HepG2 (cell line): Measurements from ENCODE around the gene MAP1LC3B. TPM values are rescaled to one million over a fixed set of nuclear protein-coding genes. Genes with fewer than 3 reads are reported as not detected.

Experiments used
- ATAC-seq: fragments of 200-7000 bp; cut with Tn5 transposase; 3 replicates; pipeline ENCODE4 v1.9.1; 2020; ENCODE audit warnings: mild to moderate bottlenecking, moderate library complexity
- BruUV-seq: library from RNA; stranded (reverse); fragments of 400-500 nt; replicated peaks from 2 replicates; lab custom pipeline; 2021; lab: Mats Ljungman, UMichigan
- CTCF ChIA-PET: fragments of 300-600 bp; formaldehyde crosslinking; extraction: SDS; loops from one replicate; lab custom pipeline; 2021; ENCODE audit warnings: low total read pairs, inconsistent platforms, low intra/inter-chr PET ratio; lab: Yijun Ruan, JAX
- POLR2A ChIA-PET: fragments of 350-600 bp; sonication (Branson Sonifier 250); formaldehyde crosslinking; loops from one replicate; lab custom pipeline; 2020; ENCODE audit warnings: antibody characterized with exemption, inconsistent platforms; lab: Yijun Ruan, JAX
- DNase-seq: peaks from one replicate; pipeline ENCODE4 v3.0.0-alpha.2; 2015; ENCODE audit warnings: low spot score
- FAIRE-seq: peaks from 3 replicates; lab custom pipeline; 2011; peaks lifted over from hg19 to GRCh38; lab: Jason Lieb, UNC
- H2AFZ ChIP-seq: one replicate; pipeline ENCODE4 v1.6.1; 2011; ENCODE audit warnings: low read length, inconsistent platforms
- H3K27ac ChIP-seq: fragments of 300-600 bp; 3 replicates; pipeline ENCODE4 v1.8.0; 2011; ENCODE audit warnings: mixed run types, mild to moderate bottlenecking, mixed read lengths, low read length, inconsistent platforms; ENCODE audit not compliant: insufficient read depth; ENCODE audit errors: extremely low read length
- H3K27me3 ChIP-seq, 2 experiments: fragments of 200-600 bp in 1 of 2; 2 replicates in 1 of 2; 3 replicates in 1 of 2; pipeline versions ENCODE4 v1.6.0 to v1.8.0; 2011; ENCODE audit warnings: low read length in 2 of 2, mild to moderate bottlenecking in 2 of 2, moderate library complexity in 2 of 2, inconsistent platforms in 1 of 2; ENCODE audit not compliant: insufficient read depth in 2 of 2, control insufficient read depth in 1 of 2
- H3K36me3 ChIP-seq, 2 experiments: fragments of 200-600 bp in 1 of 2; replicated peaks in 1 of 2; 2 replicates in 1 of 2; 3 replicates in 1 of 2; pipeline versions ENCODE4 v1.5.1 to v1.8.0; 2011; ENCODE audit warnings: low read length in 2 of 2, inconsistent platforms in 1 of 2; ENCODE audit not compliant: insufficient read depth in 2 of 2, control insufficient read depth in 1 of 2
- H3K4me1 ChIP-seq: 2 replicates; pipeline ENCODE4 v1.5.1; 2012; ENCODE audit warnings: low read length, inconsistent platforms; ENCODE audit not compliant: insufficient read depth
- H3K4me2 ChIP-seq: 2 replicates; pipeline ENCODE4 v1.6.0; 2011; ENCODE audit warnings: low read depth, low read length, inconsistent platforms
- H3K4me3 ChIP-seq, 3 experiments: fragments of 200-600 bp in 1 of 3; sonication (generic), shearing (Covaris generic) in 1 of 3; replicated peaks in 1 of 3; 2 replicates each; pipeline ENCODE4 v1.5.1; 2011 to 2016; ENCODE audit warnings: low read length in 3 of 3, inconsistent platforms in 2 of 3, low read depth in 2 of 3, mild to moderate bottlenecking in 2 of 3, control low read depth in 1 of 3, mixed read lengths in 1 of 3; ENCODE audit not compliant: insufficient read depth in 1 of 3
- H3K79me2 ChIP-seq: one replicate; pipeline ENCODE4 v1.6.1; 2011; ENCODE audit warnings: low read length, inconsistent platforms; ENCODE audit not compliant: insufficient read depth
- H3K9ac ChIP-seq: 2 replicates; pipeline ENCODE4 v1.6.0; 2011; ENCODE audit warnings: mild to moderate bottlenecking, low read depth, low read length, inconsistent platforms; ENCODE audit not compliant: insufficient read depth
- H3K9me3 ChIP-seq: 2 replicates; pipeline ENCODE4 v1.5.1; 2012; ENCODE audit warnings: mild to moderate bottlenecking, low read length
- H4K20me1 ChIP-seq: 2 replicates; pipeline ENCODE4 v1.6.0; 2011; ENCODE audit warnings: inconsistent platforms, mild to moderate bottlenecking, low read length, moderate library complexity; ENCODE audit not compliant: insufficient read depth
- LRRFIP1 ChIP-seq: sonication (generic); formaldehyde crosslinking; conservative IDR thresholded peaks from 2 replicates; pipeline ENCODE4 v1.4.0; 2020; ENCODE audit warnings: missing genetic modification reagents
- NCOA5 ChIP-seq: sonication (generic); formaldehyde crosslinking; IDR thresholded peaks from 2 replicates; pipeline ENCODE4 v1.4.0; 2020; ENCODE audit warnings: missing genetic modification reagents
- NFE2 ChIP-seq: sonication (generic); formaldehyde crosslinking; IDR thresholded peaks from 2 replicates; pipeline ENCODE4 v1.4.0; 2020; ENCODE audit warnings: missing genetic modification reagents
- NR2F2 ChIP-seq: IDR thresholded peaks from 2 replicates; pipeline ENCODE4 v1.6.1; 2012; ENCODE audit warnings: low read depth, inconsistent platforms, borderline replicate concordance
- POLR2A ChIP-seq, 2 experiments: IDR thresholded peaks; 2 replicates each; pipeline ENCODE4 v1.6.1; 2011; ENCODE audit warnings: low read depth in 2 of 2, low read length in 2 of 2, mild to moderate bottlenecking in 1 of 2, moderate library complexity in 1 of 2; ENCODE audit not compliant: insufficient read depth in 1 of 2
- RBM22 ChIP-seq: fragments of 200-400 bp; formaldehyde crosslinking; optimal IDR thresholded peaks from 2 replicates; pipeline ENCODE3; 2017; ENCODE audit warnings: mild to moderate bottlenecking, low read length, moderate library complexity
- RFX1 ChIP-seq: fragments of 450-650 bp; IDR thresholded peaks from 2 replicates; pipeline ENCODE4 v1.6.1; 2017
- SMYD3 ChIP-seq: sonication (generic); formaldehyde crosslinking; IDR thresholded peaks from 2 replicates; pipeline ENCODE4 v1.8.1; 2023; ENCODE audit warnings: mild to moderate bottlenecking, missing genetic modification reagents
- ZNF235 ChIP-seq: sonication (generic); formaldehyde crosslinking; IDR thresholded peaks from 2 replicates; pipeline ENCODE4 v1.8.1; 2023; ENCODE audit warnings: mild to moderate bottlenecking, missing genetic modification reagents, borderline replicate concordance
- ZSCAN21 ChIP-seq: sonication (generic); formaldehyde crosslinking; IDR thresholded peaks from 2 replicates; pipeline ENCODE4 v1.8.0; 2022; ENCODE audit warnings: mild to moderate bottlenecking, missing genetic modification reagents, moderate library complexity, borderline replicate concordance
- WGBS: methylation state at CpG from one replicate; pipeline ENCODE4 v1.1.6; 2017; ENCODE audit warnings: low lambda C conversion rate; 5-methylcytosine and 5-hydroxymethylcytosine counted together
- in situ Hi-C: cut with HindIII; loops from 2 replicates; pipeline ENCODE4 v1.10.0; 2017; ENCODE audit warnings: low pct_unique_long_range_greater_than_20kb; ENCODE audit not compliant: extremely low pct_ligation_motif_present
- intact Hi-C: fragments of 100-400 bp; cut with micrococcal nuclease; formaldehyde crosslinking; loops from one replicate; pipeline ENCODE4 v1.10.0; 2022; ENCODE audit not compliant: unreplicated experiment
- polyA plus RNA-seq, 8 experiments: library from polyadenylated mRNA; depleted of rRNA in 3 of 8; stranded (reverse) in 7 of 8; unstranded in 1 of 8; fragments of >200 nt; fragmentation: Illumina TruSeq in 4 of 8; extraction: Trizol in 4 of 8; gene quantifications; 2 replicates each; pipeline versions ENCODE4 v1.2.1 to v1.2.3, GENCODE V29; 2011 to 2016; ENCODE audit warnings: low read depth in 4 of 8, missing spikeins in 1 of 8, mixed read lengths in 1 of 8; ENCODE audit not compliant: insufficient read depth in 1 of 8
- total RNA-seq, 5 experiments: library from RNA; depleted of rRNA; stranded (reverse); fragments of >200 nt; fragmentation: Illumina TruSeq; extraction: Trizol; gene quantifications; 2 replicates each; pipeline ENCODE4 v1.2.3, GENCODE V29; 2016; ENCODE audit warnings: low read depth in 1 of 5

MAP1LC3B gene
- total and polyA plus RNA-seq, 2 of the 13 experiments (the other 11 are each of a cell fraction or from before 2014, with no cell fraction given): 15.7 to 37.4 TPM

GRCh38 chr16:87372305-87372704 is 19.8 kb upstream of the MAP1LC3B start:
- peaks cover 85% of the 10 kb centered on the region for H3K4me1 ChIP-seq
- no peak overlapping the region for H3K4me3 ChIP-seq
- intact Hi-C loops: no loop called here
- no peak for TF ChIP-seq NCOA5 (CRISPR knock-in tag)
- no peak for TF ChIP-seq RFX1
- TF ChIP-seq POLR2A (IDR thresholded peaks at IDR 0.05; ENCODE audit: insufficient read depth in 1 of 2, low read depth in 2 of 2, low read length in 2 of 2): peak in 1 of 2 experiments; percentile 22; a peak in 2 of 4 replicates
- TF ChIP-seq RBM22: peak; percentile 60
- no peak for TF ChIP-seq NR2F2
- no peak for TF ChIP-seq LRRFIP1 (CRISPR knock-in tag)
- TF ChIP-seq ZNF235: no peak
- TF ChIP-seq SMYD3: no peak
- TF ChIP-seq NFE2 (CRISPR knock-in tag): no peak
- 0 out of 2 replicates have a peak, but pooled peaks have one; percentile 28 for TF ChIP-seq ZSCAN21
- POLR2A ChIA-PET: interaction anchor here (1.1 to 14.0 kb wide), 3 partner anchors 10 to 15 kb away, joined by 3 to 265 read pairs (median 19); partner anchors contain the start of gene FBXO31
- peaks cover 98% of the 10 kb centered on the region for H3K79me2 ChIP-seq
- CTCF ChIA-PET: no interaction called here
- no peak overlapping the region for H3K9ac ChIP-seq
- H3K27me3 ChIP-seq: no peaks in the 10 kb centered on the region
- in situ Hi-C loops: no loop called here
- H3K36me3 ChIP-seq: peaks cover 35 to 85% of the 10 kb centered on the region in 2 experiments
- ATAC-seq (0 out of 3 replicates have a peak, but pooled peaks have one; percentile 5), FAIRE-seq (no peak), DNase-seq (no peak)
- 0 out of 2 replicates have a peak overlapping the region, but pooled peaks have one; percentile 2 for H3K4me2 ChIP-seq
- 95% methylated on average over 4 of the region's 4 CpGs for WGBS
- no TSS peak for BruUV-seq
- peaks cover 99% of the 10 kb centered on the region for H4K20me1 ChIP-seq
- no peaks in the 10 kb centered on the region for H3K9me3 ChIP-seq
- H3K27ac ChIP-seq: no peak overlapping the region
- no peak overlapping the region for H2AFZ ChIP-seq
